HEK293 (cell line): ENCODE measurements around the gene LZIC.

Experiments
- CTCF ChIP-seq: fragments of 450-650 bp; formaldehyde crosslinking; IDR thresholded peaks from 2 replicates; pipeline ENCODE4 v1.5.1; 2016; ENCODE audit warnings: missing biosample characterization, missing genetic modification characterization
- KLF10 ChIP-seq: fragments of 450-650 bp; IDR thresholded peaks from 2 replicates; pipeline ENCODE4 v1.5.1; 2018; ENCODE audit warnings: missing biosample characterization, mild to moderate bottlenecking, missing genetic modification characterization
- PRDM10 ChIP-seq: fragments of 450-650 bp; formaldehyde crosslinking; IDR thresholded peaks from 2 replicates; pipeline ENCODE4 v1.5.1; 2016; ENCODE audit warnings: missing biosample characterization, missing genetic modification characterization
- YY1 ChIP-seq: fragments of 450-650 bp; formaldehyde crosslinking; IDR thresholded peaks from 2 replicates; pipeline ENCODE4 v1.5.1; 2018; ENCODE audit warnings: missing biosample characterization, missing genetic modification characterization
- ZBTB7A ChIP-seq: fragments of 450-650 bp; formaldehyde crosslinking; IDR thresholded peaks from 2 replicates; pipeline ENCODE4 v1.5.1; 2016; ENCODE audit warnings: low read depth, missing biosample characterization, missing genetic modification characterization
- ZNF23 ChIP-seq: fragments of 450-650 bp; formaldehyde crosslinking; IDR thresholded peaks from 2 replicates; pipeline ENCODE4 v1.5.1; 2016; ENCODE audit warnings: missing biosample characterization, missing genetic modification characterization, borderline replicate concordance
- ZNF324 ChIP-seq: fragments of 450-650 bp; formaldehyde crosslinking; IDR thresholded peaks from 2 replicates; pipeline ENCODE4 v1.5.1; 2016; ENCODE audit warnings: missing biosample characterization, missing genetic modification characterization
- ZNF529 ChIP-seq: fragments of 450-650 bp; formaldehyde crosslinking; IDR thresholded peaks from 2 replicates; pipeline ENCODE4 v1.5.1; 2017; ENCODE audit warnings: missing genetic modification characterization, missing biosample characterization; ENCODE audit not compliant: insufficient replicate concordance
- ZNF660 ChIP-seq: fragments of 450-650 bp; IDR thresholded peaks from 2 replicates; pipeline ENCODE4 v1.5.1; 2018; ENCODE audit warnings: missing biosample characterization, mild to moderate bottlenecking, missing genetic modification characterization
- TF ChIP-seq, protein P1 (sequence below): fragments of 450-650 bp; formaldehyde crosslinking; IDR thresholded peaks from 2 replicates; pipeline ENCODE4 v1.5.1; 2016; ENCODE audit warnings: missing biosample characterization, missing genetic modification characterization
- TF ChIP-seq, protein P2 (sequence below): fragments of 450-650 bp; formaldehyde crosslinking; IDR thresholded peaks from 2 replicates; pipeline ENCODE4 v1.5.1; 2016; ENCODE audit warnings: missing biosample characterization, missing genetic modification characterization

- TF ChIP-seq CTCF (tag by site-specific recombination) = no peak
- TF ChIP-seq KLF10 (tag by site-specific recombination) = no peak
- TF ChIP-seq YY1 (tag by site-specific recombination) = no peak
- no peak for TF ChIP-seq ZNF660 (tag by site-specific recombination)
- TF ChIP-seq ZNF23 (tag by site-specific recombination) = no peak
- TF ChIP-seq ZNF324 (tag by site-specific recombination) = no peak
- TF ChIP-seq, protein P1, sequence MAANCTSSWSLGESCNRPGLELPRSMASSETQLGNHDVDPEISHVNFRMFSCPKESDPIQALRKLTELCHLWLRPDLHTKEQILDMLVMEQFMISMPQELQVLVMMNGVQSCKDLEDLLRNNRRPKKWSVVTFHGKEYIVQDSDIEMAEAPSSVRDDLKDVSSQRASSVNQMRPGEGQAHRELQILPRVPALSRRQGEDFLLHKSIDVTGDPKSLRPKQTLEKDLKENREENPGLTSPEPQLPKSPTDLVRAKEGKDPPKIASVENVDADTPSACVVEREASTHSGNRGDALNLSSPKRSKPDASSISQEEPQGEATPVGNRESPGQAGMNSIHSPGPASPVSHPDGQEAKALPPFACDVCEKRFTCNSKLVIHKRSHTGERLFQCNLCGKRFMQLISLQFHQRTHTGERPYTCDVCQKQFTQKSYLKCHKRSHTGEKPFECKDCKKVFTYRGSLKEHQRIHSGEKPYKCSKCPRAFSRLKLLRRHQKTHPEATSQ (tag by site-specific recombination) = no peak
- no peak for TF ChIP-seq ZNF529 (tag by site-specific recombination)
- TF ChIP-seq ZBTB7A (tag by site-specific recombination) = no peak
- TF ChIP-seq PRDM10 = no peak
- TF ChIP-seq, protein P2, sequence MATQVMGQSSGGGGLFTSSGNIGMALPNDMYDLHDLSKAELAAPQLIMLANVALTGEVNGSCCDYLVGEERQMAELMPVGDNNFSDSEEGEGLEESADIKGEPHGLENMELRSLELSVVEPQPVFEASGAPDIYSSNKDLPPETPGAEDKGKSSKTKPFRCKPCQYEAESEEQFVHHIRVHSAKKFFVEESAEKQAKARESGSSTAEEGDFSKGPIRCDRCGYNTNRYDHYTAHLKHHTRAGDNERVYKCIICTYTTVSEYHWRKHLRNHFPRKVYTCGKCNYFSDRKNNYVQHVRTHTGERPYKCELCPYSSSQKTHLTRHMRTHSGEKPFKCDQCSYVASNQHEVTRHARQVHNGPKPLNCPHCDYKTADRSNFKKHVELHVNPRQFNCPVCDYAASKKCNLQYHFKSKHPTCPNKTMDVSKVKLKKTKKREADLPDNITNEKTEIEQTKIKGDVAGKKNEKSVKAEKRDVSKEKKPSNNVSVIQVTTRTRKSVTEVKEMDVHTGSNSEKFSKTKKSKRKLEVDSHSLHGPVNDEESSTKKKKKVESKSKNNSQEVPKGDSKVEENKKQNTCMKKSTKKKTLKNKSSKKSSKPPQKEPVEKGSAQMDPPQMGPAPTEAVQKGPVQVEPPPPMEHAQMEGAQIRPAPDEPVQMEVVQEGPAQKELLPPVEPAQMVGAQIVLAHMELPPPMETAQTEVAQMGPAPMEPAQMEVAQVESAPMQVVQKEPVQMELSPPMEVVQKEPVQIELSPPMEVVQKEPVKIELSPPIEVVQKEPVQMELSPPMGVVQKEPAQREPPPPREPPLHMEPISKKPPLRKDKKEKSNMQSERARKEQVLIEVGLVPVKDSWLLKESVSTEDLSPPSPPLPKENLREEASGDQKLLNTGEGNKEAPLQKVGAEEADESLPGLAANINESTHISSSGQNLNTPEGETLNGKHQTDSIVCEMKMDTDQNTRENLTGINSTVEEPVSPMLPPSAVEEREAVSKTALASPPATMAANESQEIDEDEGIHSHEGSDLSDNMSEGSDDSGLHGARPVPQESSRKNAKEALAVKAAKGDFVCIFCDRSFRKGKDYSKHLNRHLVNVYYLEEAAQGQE (tag by site-specific recombination) = no peak
Measured at GRCh38 chr1:9984253-9984652, 41.1 kb upstream of the LZIC start.
